Fibroblast of the aortic adventitia (primary cell): ENCODE data around the gene MEG3. TPM values are rescaled to one million over a fixed set of nuclear protein-coding genes. Genes with fewer than 3 reads are reported as not detected.

Source experiments
- DNase-seq: peaks from one replicate; pipeline ENCODE4 v3.0.0-alpha.2; 2010; ENCODE audit warnings: low read depth
- H3K4me3 ChIP-seq: 2 replicates; pipeline ENCODE4 v1.5.1; 2011; ENCODE audit warnings: low read depth, mild to moderate bottlenecking, control low read depth, low read length, moderate library complexity
- total RNA-seq: library from RNA; depleted of rRNA; stranded (reverse); fragments of >200 nt; gene quantifications from 2 replicates; pipeline ENCODE4 v1.2.3, GENCODE V29; 2012; ENCODE audit warnings: low replicate concordance
- TF ChIP-seq, protein P1 (sequence below): IDR thresholded peaks from 2 replicates; pipeline ENCODE4 v1.5.1; 2011; ENCODE audit warnings: mild to moderate bottlenecking, low read length, control low read depth, inconsistent platforms; ENCODE audit not compliant: insufficient read depth

The MEG3 gene
- total RNA-seq, 1 donor, result 155 TPM

DNA sequence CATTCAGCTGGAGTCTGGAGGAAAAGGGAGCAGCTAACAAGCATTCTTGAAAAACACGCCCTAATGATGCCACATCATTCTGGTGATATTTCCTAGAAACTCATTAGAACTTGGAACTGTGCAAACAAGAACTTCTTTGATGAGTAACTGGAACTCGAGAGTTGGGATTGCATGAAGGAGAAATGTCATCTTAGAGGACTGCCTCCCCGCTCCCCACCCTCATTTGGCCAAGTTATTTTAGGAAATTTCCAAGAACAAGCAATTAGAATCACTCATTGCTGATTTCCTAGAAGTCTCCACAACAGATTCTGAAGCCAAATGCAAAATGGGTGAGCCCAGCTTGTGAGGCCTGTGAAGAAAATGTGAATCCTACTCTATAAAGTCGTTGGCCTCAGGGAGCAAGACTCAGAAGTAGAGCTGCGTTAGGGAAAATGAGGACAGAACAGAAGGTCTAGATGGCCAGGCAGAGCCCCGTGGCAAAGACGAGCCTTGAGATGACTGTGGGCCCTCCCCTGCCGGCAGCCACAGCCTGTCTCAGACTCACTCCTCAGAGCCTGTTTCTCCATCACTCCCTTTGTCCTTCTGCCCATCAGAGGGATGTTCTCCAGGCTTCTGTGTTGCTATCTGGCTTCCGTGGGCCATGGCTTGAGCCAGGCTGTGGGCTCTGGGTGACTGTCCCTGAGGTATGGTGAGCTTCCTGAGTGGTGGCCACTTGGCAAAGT is 39.2 kb downstream of the MEG3 start:
- peak; percentile 53 for DNase-seq
- TF ChIP-seq, protein P1, sequence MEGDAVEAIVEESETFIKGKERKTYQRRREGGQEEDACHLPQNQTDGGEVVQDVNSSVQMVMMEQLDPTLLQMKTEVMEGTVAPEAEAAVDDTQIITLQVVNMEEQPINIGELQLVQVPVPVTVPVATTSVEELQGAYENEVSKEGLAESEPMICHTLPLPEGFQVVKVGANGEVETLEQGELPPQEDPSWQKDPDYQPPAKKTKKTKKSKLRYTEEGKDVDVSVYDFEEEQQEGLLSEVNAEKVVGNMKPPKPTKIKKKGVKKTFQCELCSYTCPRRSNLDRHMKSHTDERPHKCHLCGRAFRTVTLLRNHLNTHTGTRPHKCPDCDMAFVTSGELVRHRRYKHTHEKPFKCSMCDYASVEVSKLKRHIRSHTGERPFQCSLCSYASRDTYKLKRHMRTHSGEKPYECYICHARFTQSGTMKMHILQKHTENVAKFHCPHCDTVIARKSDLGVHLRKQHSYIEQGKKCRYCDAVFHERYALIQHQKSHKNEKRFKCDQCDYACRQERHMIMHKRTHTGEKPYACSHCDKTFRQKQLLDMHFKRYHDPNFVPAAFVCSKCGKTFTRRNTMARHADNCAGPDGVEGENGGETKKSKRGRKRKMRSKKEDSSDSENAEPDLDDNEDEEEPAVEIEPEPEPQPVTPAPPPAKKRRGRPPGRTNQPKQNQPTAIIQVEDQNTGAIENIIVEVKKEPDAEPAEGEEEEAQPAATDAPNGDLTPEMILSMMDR, result no peak
- no peak overlapping the region for H3K4me3 ChIP-seq

DNA sequence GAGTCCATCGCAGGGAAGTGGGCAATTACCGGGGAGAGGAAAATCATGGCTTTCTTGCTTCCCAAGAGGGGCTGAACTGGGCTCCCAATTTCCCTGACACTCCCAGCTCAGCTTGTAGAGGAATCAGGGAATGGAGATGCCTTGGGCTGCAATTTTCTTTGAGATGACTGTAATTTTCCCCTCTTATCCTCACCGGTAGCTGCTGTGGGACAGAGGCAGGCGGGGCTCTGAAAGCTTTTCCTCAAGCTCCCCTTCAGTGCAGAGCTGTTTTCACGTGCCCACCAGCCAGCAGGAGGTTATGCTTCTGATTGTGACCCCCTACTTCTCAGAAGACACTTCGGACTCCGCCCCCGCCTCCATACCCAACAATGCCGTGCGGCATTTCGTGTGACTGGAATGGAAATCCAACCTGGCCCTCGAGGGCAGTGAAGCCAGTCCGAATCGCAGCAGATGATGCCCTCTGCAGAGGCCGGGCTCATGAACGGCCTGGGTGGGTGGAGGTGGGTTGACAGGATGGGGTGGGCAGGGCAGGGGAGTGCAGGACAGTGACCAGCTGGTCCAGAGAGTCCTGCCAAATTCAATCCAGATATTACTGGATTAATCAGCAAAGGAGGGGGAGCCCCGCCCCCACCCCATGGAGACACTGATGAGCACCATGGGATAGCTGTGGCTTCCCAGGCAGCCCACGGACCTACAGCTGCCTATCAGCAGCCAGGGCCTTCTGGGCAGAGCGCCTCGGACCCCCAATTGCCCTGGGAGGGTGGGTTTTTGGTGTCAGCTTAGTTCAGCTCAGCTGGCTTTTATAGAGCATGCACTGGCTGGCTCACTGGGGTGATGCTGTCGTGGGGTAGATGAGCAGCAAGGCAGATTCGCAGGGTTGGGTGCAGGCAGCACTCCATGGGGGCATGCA is 40.0 kb downstream of the MEG3 start:
- DNase-seq, result no peak
- no peak overlapping the region for H3K4me3 ChIP-seq
- TF ChIP-seq, protein P1, result no peak

DNA sequence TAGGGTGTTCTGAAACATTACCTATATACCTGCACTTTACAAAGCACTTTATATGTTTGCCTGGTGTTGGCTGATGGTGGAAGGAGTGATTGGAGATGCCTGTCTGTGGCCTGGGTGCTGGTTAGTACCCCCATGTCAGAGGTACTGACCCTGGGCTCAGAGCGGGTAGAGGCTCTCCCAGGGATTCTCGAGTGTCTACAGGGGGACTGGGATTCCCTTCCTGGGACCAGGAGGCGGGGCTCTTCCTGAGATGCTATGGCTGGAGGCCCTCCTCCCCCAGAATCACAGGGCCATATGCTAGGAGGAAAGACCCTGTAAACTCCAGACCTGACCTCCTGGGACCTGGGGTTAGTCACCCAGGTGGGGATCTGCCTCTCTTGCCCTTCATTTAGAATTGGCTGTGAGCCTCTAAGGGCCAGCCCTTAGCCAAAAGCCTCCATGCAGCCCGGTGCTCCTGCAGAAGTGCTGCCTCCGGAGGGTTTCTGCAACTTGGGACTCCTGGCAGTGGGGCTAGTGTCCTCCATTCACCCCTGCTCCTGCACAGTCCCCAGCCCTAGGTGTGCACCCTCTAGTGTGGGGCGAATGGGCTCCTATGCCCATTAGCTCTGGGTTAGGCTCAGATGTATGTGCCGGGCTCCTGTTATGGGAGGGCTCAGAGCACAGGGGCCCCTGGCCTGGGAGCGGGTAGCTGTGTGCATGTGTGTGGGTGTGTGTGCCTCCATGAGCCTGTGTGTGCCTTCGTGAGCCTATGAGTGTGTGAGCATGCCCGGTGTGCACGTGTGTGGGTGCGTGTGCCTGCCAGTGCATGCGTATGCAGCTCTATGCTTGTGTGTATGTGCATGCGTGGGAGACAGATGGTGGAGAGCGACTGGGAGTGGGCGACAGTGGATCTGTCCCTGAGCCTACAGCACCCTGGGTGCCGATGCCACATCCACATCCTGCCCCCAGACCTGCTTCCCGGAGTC is 41.0 kb downstream of the MEG3 start:
- H3K4me3 ChIP-seq, result no peak overlapping the region
- TF ChIP-seq, protein P1, result no peak
- DNase-seq, result no peak

DNA sequence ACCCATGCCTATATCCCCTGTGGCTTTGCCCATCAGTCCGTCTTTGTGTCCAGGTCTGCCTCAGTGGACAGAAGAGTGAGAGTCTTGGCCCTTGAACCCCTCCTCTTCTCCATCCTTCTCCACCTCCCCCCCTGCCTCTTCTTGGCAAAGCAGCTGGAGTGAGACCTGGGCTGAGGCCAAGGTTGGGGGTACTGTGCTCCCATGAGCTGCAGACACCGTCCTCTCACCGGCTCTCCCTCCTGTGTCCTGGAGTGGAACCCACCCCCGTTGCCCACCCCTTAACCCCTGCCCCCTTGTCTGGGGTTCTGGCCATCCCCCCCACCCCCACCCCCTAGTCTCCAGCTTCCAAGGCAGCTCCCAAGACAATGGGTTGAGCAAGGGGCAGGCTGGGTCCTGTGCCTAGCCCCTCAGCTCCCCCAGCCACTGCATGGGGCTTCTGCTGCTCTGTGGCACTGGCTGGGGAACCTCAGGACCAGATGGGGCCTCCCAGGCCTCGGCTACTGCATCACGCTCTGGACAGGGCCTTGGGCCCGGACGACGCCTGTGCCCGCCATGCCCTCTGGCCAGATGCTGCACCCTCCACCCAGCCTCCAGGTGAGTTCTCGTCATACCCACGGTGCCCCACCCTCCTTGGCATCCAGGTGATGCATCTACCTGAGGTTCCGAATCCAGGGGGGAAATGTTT is 41.9 kb downstream of the MEG3 start:
- TF ChIP-seq, protein P1, result no peak
- no peak overlapping the region for H3K4me3 ChIP-seq
- no peak for DNase-seq

DNA sequence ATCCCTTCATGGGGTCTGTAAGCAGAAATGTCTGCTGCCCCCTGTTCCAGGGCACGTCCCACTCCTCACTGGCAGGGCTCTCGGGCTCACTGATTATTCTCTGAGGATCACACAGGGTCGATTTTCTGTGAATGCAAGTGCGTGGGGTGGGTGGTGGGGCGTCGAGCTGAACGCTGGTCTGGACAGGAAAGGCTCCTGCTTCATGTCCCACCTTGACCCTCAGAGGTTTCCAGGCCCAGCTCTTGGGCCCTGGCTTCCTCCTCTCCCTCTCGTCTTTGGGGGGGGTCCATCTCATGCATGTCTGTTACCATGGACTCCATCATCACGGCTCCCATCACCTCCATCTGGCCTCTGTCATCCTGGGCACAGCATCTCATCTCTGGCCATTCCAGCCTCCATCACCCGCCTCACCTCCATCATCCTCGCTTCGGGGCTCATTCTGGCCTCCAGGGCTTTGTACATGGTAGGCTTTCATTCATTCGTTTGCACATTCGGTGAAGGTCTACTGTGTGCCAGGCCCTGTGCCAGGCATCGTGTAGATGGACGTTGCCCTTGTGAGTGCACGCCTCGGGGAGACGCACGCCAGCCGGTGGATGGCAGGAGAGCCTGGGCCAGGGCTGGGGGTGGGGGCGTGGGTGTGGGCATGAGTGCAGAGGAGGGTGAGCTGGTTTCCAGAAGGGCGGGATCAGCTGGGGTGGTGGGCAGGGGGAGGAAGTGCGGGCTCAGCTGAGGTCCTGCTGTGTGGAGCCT is 42.9 kb downstream of the MEG3 start:
- no peak for DNase-seq
- TF ChIP-seq, protein P1, result no peak
- no peak overlapping the region for H3K4me3 ChIP-seq
